GM12891 (cell line): Measurements from ENCODE around the gene IFIT2.
A peak's percentile ranks its signal among the peaks of the same experiment; 100 is the strongest.
"Not testable (repeated sequence)": the region's sequence is repeated elsewhere in the genome, so short reads cannot be mapped to it uniquely, and the experiment has no call there.

Experiments used
- DNase-seq: peaks from one replicate; pipeline ENCODE4 v3.0.0; 2011; ENCODE audit warnings: low spot score; ENCODE audit not compliant: insufficient read length
- FAIRE-seq: peaks from 2 replicates; lab custom pipeline; 2011; peaks lifted over from hg19 to GRCh38; lab: Jason Lieb, UNC
- PAX5 ChIP-seq: IDR thresholded peaks from 2 replicates; pipeline ENCODE4 v1.6.1; 2011; ENCODE audit warnings: low read length, moderate library complexity, mild to moderate bottlenecking; ENCODE audit not compliant: insufficient read depth, severe bottlenecking
- POLR2A ChIP-seq: IDR thresholded peaks from 2 replicates; pipeline ENCODE4 v1.6.1; 2011; ENCODE audit warnings: low read depth, low read length, control low read depth
- POLR2AphosphoS5 ChIP-seq: IDR thresholded peaks from 2 replicates; pipeline ENCODE4 v1.6.1; 2011; ENCODE audit warnings: low read depth, low read length, control low read depth
- POU2F2 ChIP-seq: IDR thresholded peaks from 2 replicates; pipeline ENCODE4 v1.6.1; 2011; ENCODE audit warnings: low read depth, mild to moderate bottlenecking, control low read depth, low read length, moderate library complexity
- SPI1 ChIP-seq: IDR thresholded peaks from 2 replicates; pipeline ENCODE4 v1.6.1; 2011; ENCODE audit warnings: low read depth, low read length, control low read depth
- TAF1 ChIP-seq: IDR thresholded peaks from 2 replicates; pipeline ENCODE4 v1.6.1; 2011; ENCODE audit warnings: low read depth, low read length, control low read depth

IFIT2 gene

DNA sequence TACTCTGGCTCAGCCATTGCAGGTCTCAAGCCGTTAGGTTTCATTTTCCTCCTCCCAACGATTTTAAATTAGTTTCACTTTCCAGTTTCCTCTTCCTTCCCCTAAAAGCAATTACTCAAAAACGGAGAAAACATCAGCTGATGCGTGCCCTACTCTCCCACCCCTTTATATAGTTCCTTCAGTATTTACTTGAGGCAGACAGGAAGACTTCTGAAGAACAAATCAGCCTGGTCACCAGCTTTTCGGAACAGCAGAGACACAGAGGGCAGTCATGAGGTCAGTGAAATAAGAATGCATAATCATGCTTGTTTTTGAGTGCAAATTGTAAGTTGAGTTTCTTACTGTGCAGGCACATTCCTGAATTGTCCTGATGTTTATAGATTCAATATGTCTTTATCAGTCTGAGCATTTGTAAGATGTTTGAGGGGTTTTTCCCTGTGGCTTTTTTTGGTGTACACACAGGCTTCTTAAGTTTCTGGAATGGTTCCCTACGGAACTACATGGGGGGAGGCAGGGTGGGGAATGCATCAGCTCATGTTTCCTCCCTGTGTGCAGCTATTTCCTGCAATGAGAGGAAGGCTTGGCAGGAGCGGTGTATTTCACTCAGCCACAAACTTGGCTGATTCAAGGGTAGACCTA is 26.1 kb downstream of the IFIT2 start, which contains the start of gene IFIT3:
TSS of gene IFIT3 (plus strand) at position 195 of the 639 bp plus-strand sequence. CDS start at position 272, 77 bp downstream.
- DNase-seq (no peak), FAIRE-seq (peak; percentile 89)
- no peak for TF ChIP-seq PAX5
- TF ChIP-seq POLR2A = peak; percentile 50; the same call in 1 of the 2 replicates
- TF ChIP-seq TAF1 = no peak

DNA sequence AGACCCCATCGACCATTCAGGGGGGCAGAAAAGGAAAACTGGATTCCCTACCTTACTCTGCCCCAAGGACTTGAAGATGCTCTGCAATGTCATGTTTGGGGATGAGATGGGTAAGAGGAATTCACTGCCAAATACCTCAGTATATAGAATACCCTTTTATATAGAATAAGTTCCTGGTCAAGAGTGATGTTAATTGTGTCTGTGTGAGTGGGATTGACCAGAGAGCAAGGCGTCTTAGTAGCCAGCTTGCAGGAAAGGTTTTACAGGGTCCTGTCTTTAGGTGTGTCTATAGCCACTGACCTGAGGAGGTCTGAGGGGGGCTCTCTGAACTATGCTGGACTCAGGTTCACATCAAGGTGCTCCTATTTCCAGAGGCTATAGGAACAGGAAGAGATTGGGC is 27.3 kb downstream of the IFIT2 start:
- TF ChIP-seq POU2F2 (no peak), POLR2A (no peak), SPI1 (no peak), PAX5 (no peak), TAF1 (no peak), POLR2AphosphoS5 (no peak)
- DNase-seq = no peak
- FAIRE-seq = no peak

DNA sequence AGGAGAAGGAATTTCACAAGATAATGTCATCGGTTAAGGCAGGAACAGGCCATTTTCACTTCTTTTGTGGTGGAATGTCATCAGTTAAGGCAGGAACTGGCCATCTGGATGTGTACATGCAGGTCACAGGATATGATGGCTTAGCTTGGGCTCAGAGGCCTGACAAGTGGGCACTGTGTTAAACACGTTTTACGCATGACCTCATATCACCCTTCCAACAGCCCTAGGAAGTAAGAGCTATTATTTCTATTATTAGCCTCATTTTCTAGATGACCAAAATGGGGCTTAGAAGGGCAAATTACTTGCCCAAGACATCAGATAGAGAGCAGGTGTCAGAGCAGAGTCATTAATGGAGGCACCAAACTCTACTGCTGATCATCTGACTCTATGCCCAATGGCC is 28.2 kb downstream of the IFIT2 start:
- not testable (repeated sequence) for FAIRE-seq, DNase-seq

DNA sequence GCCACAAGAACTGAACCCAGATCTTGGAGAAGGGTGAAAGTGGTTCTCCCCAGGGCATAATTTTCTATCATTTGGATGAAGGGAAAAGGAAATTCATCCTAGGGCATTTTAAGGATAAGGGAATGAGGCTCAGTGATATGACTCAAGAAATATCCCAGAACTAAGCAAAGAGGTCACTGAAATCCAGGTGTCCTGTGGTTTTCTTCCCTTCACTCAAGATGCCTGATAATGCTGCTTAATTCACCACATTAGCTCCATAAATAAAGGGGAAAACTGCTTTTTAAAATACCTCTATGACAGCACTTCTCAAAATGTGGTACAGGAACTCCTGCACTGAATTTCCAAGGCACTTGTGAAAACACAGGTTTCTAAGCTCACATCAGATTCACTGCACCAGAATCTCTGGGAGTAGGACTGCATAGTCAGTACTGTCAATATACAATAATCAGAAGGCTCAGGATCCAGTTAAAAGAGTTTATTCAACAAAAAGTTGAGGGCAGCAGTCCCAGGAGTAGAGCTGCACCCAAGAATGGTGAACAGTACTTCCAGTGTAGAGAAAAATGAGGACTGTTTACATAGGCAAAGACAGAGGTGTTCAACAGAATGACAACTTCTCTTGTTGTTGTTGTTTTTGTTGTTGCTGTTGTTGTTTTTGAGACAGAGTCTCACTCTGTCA is 28.8 kb downstream of the IFIT2 start:
- TF ChIP-seq POU2F2 (no peak), POLR2A (no peak), PAX5 (no peak), SPI1 (no peak), TAF1 (no peak), POLR2AphosphoS5 (no peak)
- DNase-seq (no peak), FAIRE-seq (no peak)

DNA sequence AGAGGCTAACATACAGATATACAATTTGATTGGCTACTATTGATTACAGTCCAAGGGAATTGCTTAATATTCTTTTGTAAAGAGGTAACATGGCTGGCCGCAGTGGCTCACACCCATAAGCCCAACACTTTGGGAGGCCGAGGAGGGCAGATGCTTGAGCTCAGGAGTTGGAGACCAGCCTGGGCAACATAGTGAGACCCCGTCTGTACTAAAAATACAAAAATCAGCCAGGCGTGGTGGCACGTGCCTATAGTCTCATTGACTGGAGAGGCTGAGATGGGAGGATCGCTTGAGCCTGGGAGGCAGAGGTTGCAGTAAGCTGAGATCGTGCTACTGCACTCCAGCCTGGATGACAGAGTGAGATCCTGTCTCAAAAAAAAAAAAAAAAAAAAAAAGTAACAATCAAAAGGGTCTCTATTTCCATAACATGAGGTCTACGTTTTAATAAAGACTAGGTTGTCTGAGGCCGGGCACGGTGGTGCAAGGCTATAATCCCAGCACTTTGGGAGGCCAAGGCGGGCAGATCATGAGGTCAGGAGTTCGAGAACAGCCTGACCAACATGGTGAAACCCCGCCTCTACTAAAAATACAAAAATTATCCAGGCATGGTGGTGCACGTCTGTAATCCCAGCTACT is 29.8 kb downstream of the IFIT2 start:
- DNase-seq, FAIRE-seq: not testable (repeated sequence)

DNA sequence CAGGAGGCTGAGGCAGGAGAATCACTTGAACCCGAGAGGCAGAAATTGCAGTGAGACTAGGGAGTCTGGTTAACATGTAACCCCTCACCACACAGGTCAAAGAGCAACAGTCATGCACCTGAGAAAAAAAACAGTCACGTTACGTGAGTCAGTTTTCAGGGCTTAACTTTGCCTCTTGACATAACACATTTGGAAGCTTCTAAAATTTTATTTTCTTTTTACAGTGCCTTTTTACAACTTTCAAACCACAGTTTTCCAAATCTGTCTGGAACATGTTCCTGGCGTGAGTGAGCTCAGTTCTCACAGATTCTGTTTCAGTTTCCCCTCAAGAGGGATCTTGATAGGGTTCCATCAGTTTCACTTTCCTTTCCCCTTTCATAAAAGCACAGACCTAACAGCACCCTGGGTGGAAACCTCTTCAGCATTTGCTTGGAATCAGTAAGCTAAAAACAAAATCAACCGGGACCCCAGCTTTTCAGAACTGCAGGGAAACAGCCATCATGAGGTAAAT is 30.3 kb downstream of the IFIT2 start:
- no peak for DNase-seq
- TF ChIP-seq POLR2AphosphoS5 = no peak
- TF ChIP-seq SPI1 = peak; percentile 67
- peak; percentile 20; the same call in 1 of the 2 replicates for TF ChIP-seq TAF1
- TF ChIP-seq POLR2A = peak; percentile 20; the same call in 1 of the 2 replicates
- FAIRE-seq = peak; percentile 69

GRCh38 chr10:89335226-89335625 is 33.4 kb downstream of the IFIT2 start:
- DNase-seq = no peak
- FAIRE-seq = no peak
- TF ChIP-seq SPI1 (no peak), POU2F2 (no peak), POLR2AphosphoS5 (no peak), PAX5 (no peak), TAF1 (no peak), POLR2A (no peak)

DNA sequence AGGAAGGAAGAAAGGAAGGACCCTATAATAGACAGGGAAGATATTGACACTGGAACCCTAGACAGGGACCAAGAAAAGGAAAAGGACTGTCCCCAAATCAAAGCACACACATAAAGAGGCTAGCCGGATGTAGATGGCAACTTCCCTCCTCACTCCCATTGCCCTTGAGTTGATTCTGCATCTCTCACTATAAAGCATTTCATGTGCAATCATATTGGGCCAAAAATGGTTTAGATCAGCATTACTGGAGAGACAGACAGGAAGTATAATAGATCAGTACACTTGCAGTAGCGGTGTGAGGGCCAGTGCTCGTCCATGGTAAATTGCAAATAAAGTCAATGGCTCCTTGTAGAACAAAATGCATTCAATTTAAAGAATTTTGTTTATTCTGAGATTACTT is 34.4 kb downstream of the IFIT2 start:
- peak; percentile 9 for FAIRE-seq
- TF ChIP-seq POLR2A (no peak), PAX5 (no peak), SPI1 (no peak), POLR2AphosphoS5 (no peak), POU2F2 (no peak), TAF1 (no peak)
- DNase-seq = no peak

DNA sequence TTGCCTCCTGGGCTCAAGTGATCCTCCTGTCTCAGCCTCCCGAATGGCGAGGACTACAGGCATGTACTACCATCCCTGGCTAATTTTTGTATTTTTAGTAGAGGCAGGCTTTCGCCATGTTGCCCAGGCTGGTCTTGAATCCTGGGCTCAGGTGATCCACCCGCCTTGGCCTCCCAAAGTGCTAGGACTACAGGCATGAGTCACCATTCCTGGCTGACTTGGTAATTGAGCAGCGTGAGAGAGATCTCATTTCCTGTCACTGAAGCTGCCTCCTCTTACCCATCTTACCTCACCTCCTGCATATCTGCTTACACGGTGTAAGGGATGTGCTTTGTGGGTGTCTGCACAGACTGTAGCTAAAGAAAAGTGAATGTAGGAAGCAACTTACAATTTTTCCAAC is 35.6 kb downstream of the IFIT2 start:
- peak; percentile 78 for FAIRE-seq
- DNase-seq = no peak
- no peak for TF ChIP-seq POLR2AphosphoS5
- no peak for TF ChIP-seq SPI1

- DNase-seq (no peak), FAIRE-seq (no peak)
- TF ChIP-seq POLR2AphosphoS5 (no peak), POLR2A (no peak), SPI1 (no peak), PAX5 (no peak), POU2F2 (no peak), TAF1 (no peak)
Observed at GRCh38 chr10:89338713-89339112, 36.9 kb downstream of the IFIT2 start.
